Testis (tissue), 2 donors: Measurements from ENCODE around the gene HGD.

Experiments used
- POLR2A ChIP-seq: fragments of 450-650 bp; IDR thresholded peaks from one replicate; pipeline ENCODE4 v1.6.1; 2017; ENCODE audit warnings: antibody characterized with exemption, mild to moderate bottlenecking, moderate library complexity
- TF ChIP-seq, protein P1 (sequence below), 3 experiments: fragments of 450-650 bp in 2 of 3; fragments of 200-600 bp in 1 of 3; sonication (generic) in 1 of 3; IDR thresholded peaks; one replicate each; pipeline ENCODE4 v1.5.1; 2016 to 2019; ENCODE audit warnings: antibody characterized with exemption in 3 of 3, mild to moderate bottlenecking in 2 of 3, moderate library complexity in 1 of 3

DNA sequence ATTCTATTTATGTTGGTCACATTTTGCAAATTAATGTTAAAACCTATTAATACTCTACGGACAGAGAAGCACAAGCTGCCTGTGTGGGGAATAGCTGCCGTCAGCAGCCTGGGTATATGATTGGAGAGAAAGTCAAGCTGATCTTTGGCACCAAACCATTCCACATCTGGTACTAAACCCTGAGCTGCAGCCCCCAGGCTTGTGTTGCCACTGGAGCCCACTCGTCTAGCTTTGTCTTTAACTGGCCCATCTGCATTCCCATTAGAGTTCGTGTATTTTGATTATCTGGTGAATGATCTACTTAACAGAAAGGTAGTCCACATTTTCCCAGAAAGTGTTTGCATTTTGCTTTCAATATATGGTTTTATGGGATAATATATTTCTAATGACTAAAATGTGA lies 80.5 kb downstream of the HGD start:
- TF ChIP-seq, protein P1, sequence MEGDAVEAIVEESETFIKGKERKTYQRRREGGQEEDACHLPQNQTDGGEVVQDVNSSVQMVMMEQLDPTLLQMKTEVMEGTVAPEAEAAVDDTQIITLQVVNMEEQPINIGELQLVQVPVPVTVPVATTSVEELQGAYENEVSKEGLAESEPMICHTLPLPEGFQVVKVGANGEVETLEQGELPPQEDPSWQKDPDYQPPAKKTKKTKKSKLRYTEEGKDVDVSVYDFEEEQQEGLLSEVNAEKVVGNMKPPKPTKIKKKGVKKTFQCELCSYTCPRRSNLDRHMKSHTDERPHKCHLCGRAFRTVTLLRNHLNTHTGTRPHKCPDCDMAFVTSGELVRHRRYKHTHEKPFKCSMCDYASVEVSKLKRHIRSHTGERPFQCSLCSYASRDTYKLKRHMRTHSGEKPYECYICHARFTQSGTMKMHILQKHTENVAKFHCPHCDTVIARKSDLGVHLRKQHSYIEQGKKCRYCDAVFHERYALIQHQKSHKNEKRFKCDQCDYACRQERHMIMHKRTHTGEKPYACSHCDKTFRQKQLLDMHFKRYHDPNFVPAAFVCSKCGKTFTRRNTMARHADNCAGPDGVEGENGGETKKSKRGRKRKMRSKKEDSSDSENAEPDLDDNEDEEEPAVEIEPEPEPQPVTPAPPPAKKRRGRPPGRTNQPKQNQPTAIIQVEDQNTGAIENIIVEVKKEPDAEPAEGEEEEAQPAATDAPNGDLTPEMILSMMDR (IDR thresholded peaks at IDR 0.05) = no peak
- no peak for TF ChIP-seq POLR2A
